GM12878 (cell line): ENCODE results near the gene USH2A. TPM values are rescaled to one million over a fixed set of nuclear protein-coding genes. Genes with fewer than 3 reads are reported as not detected.

Experiments
- ATAC-seq: fragments of 200-7000 bp; cut with Tn5 transposase; 3 replicates; pipeline ENCODE4 v1.9.1; 2020; ENCODE audit warnings: mild to moderate bottlenecking, moderate library complexity
- BruUV-seq: library from RNA; stranded (reverse); fragments of 400-500 nt; replicated peaks from 2 replicates; lab custom pipeline; 2021; lab: Mats Ljungman, UMichigan
- CTCF ChIA-PET: fragments of 300-600 bp; sonication (Branson Sonifier 250); formaldehyde crosslinking; extraction: SDS; loops from one replicate; lab custom pipeline; 2021; ENCODE audit warnings: inconsistent platforms; lab: Yijun Ruan, JAX
- POLR2A ChIA-PET: fragments of 350-600 bp; formaldehyde crosslinking; extraction: SDS; loops from one replicate; lab custom pipeline; 2021; ENCODE audit warnings: inconsistent platforms; lab: Charles Lee
- RAD21 ChIA-PET: fragments of 300-600 bp; sonication (Branson Sonifier 250); formaldehyde crosslinking; loops from one replicate; lab custom pipeline; 2023; ENCODE audit warnings: antibody characterized with exemption; ENCODE audit not compliant: unreplicated experiment; lab: Charles Lee
- SMC1A ChIA-PET: fragments of 300-600 bp; sonication (Branson Sonifier 250); formaldehyde crosslinking; loops from one replicate; lab custom pipeline; 2023; ENCODE audit not compliant: unreplicated experiment, uncharacterized antibody; lab: Charles Lee
- DNase-seq: peaks from one replicate; pipeline ENCODE4 v3.0.0-alpha.2; 2011; ENCODE audit warnings: low read depth, low spot score
- FAIRE-seq: peaks from 3 replicates; lab custom pipeline; 2011; peaks lifted over from hg19 to GRCh38; lab: Jason Lieb, UNC
- H2AFZ ChIP-seq: 2 replicates; pipeline ENCODE4 v1.6.0; 2011; ENCODE audit warnings: low read depth, low read length, control low read depth; ENCODE audit not compliant: control insufficient read depth
- H3K27ac ChIP-seq: 2 replicates; pipeline ENCODE4 v1.5.1; 2011; ENCODE audit warnings: control low read depth; ENCODE audit not compliant: control insufficient read depth, insufficient read depth
- H3K27me3 ChIP-seq, 2 experiments: replicated peaks in 1 of 2; 2 replicates each; pipeline versions ENCODE4 v1.6.0 to v1.6.1; 2011; ENCODE audit warnings: low read length in 1 of 2; ENCODE audit not compliant: control insufficient read depth in 2 of 2, insufficient read depth in 2 of 2
- H3K36me3 ChIP-seq, 2 experiments: 2 replicates each; pipeline ENCODE4 v1.5.1; 2011; ENCODE audit warnings: low read length in 1 of 2; ENCODE audit not compliant: control insufficient read depth in 2 of 2, insufficient read depth in 2 of 2
- H3K4me1 ChIP-seq: 2 replicates; pipeline ENCODE4 v1.6.1; 2011; ENCODE audit warnings: mild to moderate bottlenecking, low read length, moderate library complexity, mixed read lengths; ENCODE audit not compliant: control insufficient read depth, insufficient read depth
- H3K4me2 ChIP-seq: 2 replicates; pipeline ENCODE4 v1.6.0; 2011; ENCODE audit warnings: control low read depth; ENCODE audit not compliant: control insufficient read depth, insufficient read depth
- H3K4me3 ChIP-seq: fragments of 200-600 bp; sonication (generic); 2 replicates; pipeline ENCODE4 v1.5.1; 2016
- H3K79me2 ChIP-seq: 2 replicates; pipeline ENCODE4 v1.6.0; 2011; ENCODE audit warnings: low read length; ENCODE audit not compliant: control insufficient read depth, insufficient read depth
- H3K9ac ChIP-seq: 2 replicates; pipeline ENCODE4 v1.8.0; 2011; ENCODE audit warnings: low read length, control low read depth, mixed read lengths; ENCODE audit not compliant: control insufficient read depth, insufficient read depth
- H3K9me3 ChIP-seq: replicated peaks from 3 replicates; pipeline ENCODE4 v1.5.1; 2011; ENCODE audit warnings: mild to moderate bottlenecking, low read length; ENCODE audit not compliant: control insufficient read depth, insufficient read depth
- H4K20me1 ChIP-seq: 2 replicates; pipeline ENCODE4 v1.6.0; 2011; ENCODE audit not compliant: control insufficient read depth, insufficient read depth
- CHD1 ChIP-seq: IDR thresholded peaks from 2 replicates; pipeline ENCODE4 v1.6.1; 2012; ENCODE audit warnings: low read depth, low read length, improper control_type of control experiment
- CREM ChIP-seq: IDR thresholded peaks from 2 replicates; pipeline ENCODE4 v1.6.1; 2014; ENCODE audit warnings: antibody characterized with exemption, low read depth
- DPF2 ChIP-seq: fragments of 450-650 bp; IDR thresholded peaks from 2 replicates; pipeline ENCODE4 v1.6.1; 2017; ENCODE audit warnings: mild to moderate bottlenecking
- EED ChIP-seq: sonication (generic); IDR thresholded peaks from 2 replicates; pipeline ENCODE4 v1.6.1; 2016; ENCODE audit warnings: antibody characterized with exemption, low read depth
- EP300 ChIP-seq, 2 experiments: fragments of 150-350 bp in 1 of 2; IDR thresholded peaks; 2 replicates each; pipeline ENCODE4 v1.6.1; 2011 to 2012; ENCODE audit warnings: low read depth in 2 of 2, low read length in 2 of 2, borderline replicate concordance in 1 of 2, improper control_type of control experiment in 1 of 2, inconsistent platforms in 1 of 2; ENCODE audit not compliant: control insufficient read depth in 1 of 2
- KDM1A ChIP-seq: fragments of 200-600 bp; sonication (generic); IDR thresholded peaks from 2 replicates; pipeline ENCODE4 v1.6.1; 2016; ENCODE audit warnings: borderline replicate concordance
- KLF5 ChIP-seq: fragments of 450-650 bp; IDR thresholded peaks from 2 replicates; pipeline ENCODE4 v1.6.1; 2014; ENCODE audit warnings: mild to moderate bottlenecking; ENCODE audit not compliant: partially characterized antibody
- MTA3 ChIP-seq: IDR thresholded peaks from 2 replicates; pipeline ENCODE4 v1.6.1; 2012; ENCODE audit warnings: low read length, inconsistent platforms, borderline replicate concordance
- NBN ChIP-seq: fragments of 450-650 bp; IDR thresholded peaks from 2 replicates; pipeline ENCODE4 v1.6.1; 2016
- POLR2AphosphoS5 ChIP-seq: IDR thresholded peaks from 2 replicates; pipeline ENCODE4 v1.6.1; 2011; ENCODE audit warnings: mild to moderate bottlenecking, low read length, inconsistent platforms
- RAD51 ChIP-seq: fragments of 450-650 bp; IDR thresholded peaks from 2 replicates; pipeline ENCODE4 v1.6.1; 2016; ENCODE audit warnings: moderate library complexity, mild to moderate bottlenecking, inconsistent platforms
- SIX5 ChIP-seq: IDR thresholded peaks from 2 replicates; pipeline ENCODE4 v1.6.1; 2011; ENCODE audit warnings: mild to moderate bottlenecking, low read depth, low read length, moderate library complexity; ENCODE audit not compliant: severe bottlenecking
- SMC3 ChIP-seq: IDR thresholded peaks from 2 replicates; pipeline ENCODE4 v1.6.1; 2011; ENCODE audit warnings: low read length, improper control_type of control experiment, borderline replicate concordance
- STAT3 ChIP-seq: IDR thresholded peaks from 2 replicates; pipeline ENCODE4 v1.6.1; 2011; ENCODE audit warnings: low read depth, low read length, improper control_type of control experiment
- WGBS: methylation state at CpG from one replicate; pipeline ENCODE4 v1.1.6; 2016; ENCODE audit warnings: low lambda C conversion rate; ENCODE audit not compliant: insufficient replicate concordance, insufficient coverage; ENCODE audit errors: missing lambda C conversion rate; 5-methylcytosine and 5-hydroxymethylcytosine counted together
- in situ Hi-C: fragments of 300-500 bp; cut with MboI; formaldehyde crosslinking; loops from 9 replicates; pipeline ENCODE4 v1.14.3; 2018; ENCODE audit warnings: mixed read lengths
- intact Hi-C: fragments of 100-400 bp; cut with micrococcal nuclease; formaldehyde crosslinking; loops from one replicate; pipeline ENCODE4 v1.14.2; 2022; ENCODE audit not compliant: unreplicated experiment
- polyA plus RNA-seq, 11 experiments: library from polyadenylated mRNA; depleted of rRNA in 4 of 11; unstranded in 6 of 11; stranded (reverse) in 5 of 11; fragments of >200 nt; fragmentation: Nextera tagmentation in 4 of 11; fragmentation: Illumina TruSeq in 1 of 11; extraction: Ambion mirVana in 4 of 11; extraction: Trizol in 1 of 11; gene quantifications; 1 replicate in 1 of 11; 2 replicates in 10 of 11; pipeline versions ENCODE4 v1.2.1 to v1.2.3, GENCODE V29; 2011 to 2016; ENCODE audit warnings: inconsistent platforms in 2 of 11, missing spikeins in 2 of 11, low read depth in 1 of 11
- total RNA-seq, 4 experiments: library from RNA; depleted of rRNA in 3 of 4; stranded (reverse); fragments of >200 nt in 3 of 4; fragmentation: Illumina TruSeq in 1 of 4; extraction: Trizol in 1 of 4; gene quantifications; 2 replicates each; pipeline versions ENCODE4 v1.2.1 to v1.2.3, GENCODE V29; 2013 to 2021
- TF ChIP-seq, protein P1 (sequence below): IDR thresholded peaks from 2 replicates; pipeline ENCODE4 v1.6.1; 2012; ENCODE audit warnings: mild to moderate bottlenecking, low read depth, low read length
- TF ChIP-seq, protein P2 (sequence below): fragments of 450-650 bp; conservative IDR thresholded peaks from 2 replicates; pipeline ENCODE4 v1.6.1; 2017; ENCODE audit warnings: mild to moderate bottlenecking, moderate library complexity
- TF ChIP-seq, protein P3 (sequence below): IDR thresholded peaks from 2 replicates; pipeline ENCODE4 v1.6.1; 2011; ENCODE audit warnings: mild to moderate bottlenecking, low read depth, low read length, moderate library complexity; ENCODE audit not compliant: insufficient replicate concordance

USH2A gene
- total and polyA plus RNA-seq, 10 of the 15 experiments (the other 5 are each of a cell fraction or from before 2014, with no cell fraction given), result under 0.01 to 0.20 (median 0.01) TPM; not detected in 2

DNA sequence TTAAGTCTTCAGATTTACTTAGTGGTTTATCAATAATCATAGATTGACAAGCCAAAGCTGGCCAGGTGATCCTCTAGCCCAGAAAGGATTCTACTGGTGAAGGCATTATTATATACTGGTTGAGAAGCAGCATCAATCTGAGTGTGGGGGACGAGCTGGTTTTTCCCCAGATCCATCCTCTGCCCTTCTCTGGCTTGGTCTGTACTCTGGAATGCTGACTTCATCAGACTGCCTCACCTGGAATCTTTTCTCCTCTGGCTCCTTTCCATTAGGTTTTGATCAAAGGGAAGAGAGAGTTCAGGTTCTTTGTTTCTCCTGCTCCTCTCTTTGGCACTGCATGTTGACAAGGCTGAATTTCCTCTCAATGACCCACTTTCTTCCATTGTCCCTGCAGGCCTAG, 762.2 kb downstream of the USH2A start:
- intact Hi-C loops (no loop called here), in situ Hi-C loops (no loop called here)
- TF ChIP-seq KLF5, result no peak
- no peak for TF ChIP-seq SMC3
- no peak for TF ChIP-seq EED
- TF ChIP-seq RAD51, result no peak
- no peak for TF ChIP-seq DPF2
- TF ChIP-seq, protein P1, sequence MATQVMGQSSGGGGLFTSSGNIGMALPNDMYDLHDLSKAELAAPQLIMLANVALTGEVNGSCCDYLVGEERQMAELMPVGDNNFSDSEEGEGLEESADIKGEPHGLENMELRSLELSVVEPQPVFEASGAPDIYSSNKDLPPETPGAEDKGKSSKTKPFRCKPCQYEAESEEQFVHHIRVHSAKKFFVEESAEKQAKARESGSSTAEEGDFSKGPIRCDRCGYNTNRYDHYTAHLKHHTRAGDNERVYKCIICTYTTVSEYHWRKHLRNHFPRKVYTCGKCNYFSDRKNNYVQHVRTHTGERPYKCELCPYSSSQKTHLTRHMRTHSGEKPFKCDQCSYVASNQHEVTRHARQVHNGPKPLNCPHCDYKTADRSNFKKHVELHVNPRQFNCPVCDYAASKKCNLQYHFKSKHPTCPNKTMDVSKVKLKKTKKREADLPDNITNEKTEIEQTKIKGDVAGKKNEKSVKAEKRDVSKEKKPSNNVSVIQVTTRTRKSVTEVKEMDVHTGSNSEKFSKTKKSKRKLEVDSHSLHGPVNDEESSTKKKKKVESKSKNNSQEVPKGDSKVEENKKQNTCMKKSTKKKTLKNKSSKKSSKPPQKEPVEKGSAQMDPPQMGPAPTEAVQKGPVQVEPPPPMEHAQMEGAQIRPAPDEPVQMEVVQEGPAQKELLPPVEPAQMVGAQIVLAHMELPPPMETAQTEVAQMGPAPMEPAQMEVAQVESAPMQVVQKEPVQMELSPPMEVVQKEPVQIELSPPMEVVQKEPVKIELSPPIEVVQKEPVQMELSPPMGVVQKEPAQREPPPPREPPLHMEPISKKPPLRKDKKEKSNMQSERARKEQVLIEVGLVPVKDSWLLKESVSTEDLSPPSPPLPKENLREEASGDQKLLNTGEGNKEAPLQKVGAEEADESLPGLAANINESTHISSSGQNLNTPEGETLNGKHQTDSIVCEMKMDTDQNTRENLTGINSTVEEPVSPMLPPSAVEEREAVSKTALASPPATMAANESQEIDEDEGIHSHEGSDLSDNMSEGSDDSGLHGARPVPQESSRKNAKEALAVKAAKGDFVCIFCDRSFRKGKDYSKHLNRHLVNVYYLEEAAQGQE, result no peak
- no peak for TF ChIP-seq CREM
- no peak for TF ChIP-seq STAT3
- no peak for TF ChIP-seq MTA3
- TF ChIP-seq, protein P2, sequence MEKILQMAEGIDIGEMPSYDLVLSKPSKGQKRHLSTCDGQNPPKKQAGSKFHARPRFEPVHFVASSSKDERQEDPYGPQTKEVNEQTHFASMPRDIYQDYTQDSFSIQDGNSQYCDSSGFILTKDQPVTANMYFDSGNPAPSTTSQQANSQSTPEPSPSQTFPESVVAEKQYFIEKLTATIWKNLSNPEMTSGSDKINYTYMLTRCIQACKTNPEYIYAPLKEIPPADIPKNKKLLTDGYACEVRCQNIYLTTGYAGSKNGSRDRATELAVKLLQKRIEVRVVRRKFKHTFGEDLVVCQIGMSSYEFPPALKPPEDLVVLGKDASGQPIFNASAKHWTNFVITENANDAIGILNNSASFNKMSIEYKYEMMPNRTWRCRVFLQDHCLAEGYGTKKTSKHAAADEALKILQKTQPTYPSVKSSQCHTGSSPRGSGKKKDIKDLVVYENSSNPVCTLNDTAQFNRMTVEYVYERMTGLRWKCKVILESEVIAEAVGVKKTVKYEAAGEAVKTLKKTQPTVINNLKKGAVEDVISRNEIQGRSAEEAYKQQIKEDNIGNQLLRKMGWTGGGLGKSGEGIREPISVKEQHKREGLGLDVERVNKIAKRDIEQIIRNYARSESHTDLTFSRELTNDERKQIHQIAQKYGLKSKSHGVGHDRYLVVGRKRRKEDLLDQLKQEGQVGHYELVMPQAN, result no peak
- no peak for TF ChIP-seq CHD1
- no peak for TF ChIP-seq EP300 (IDR thresholded peaks at IDR 0.05; ENCODE audit: borderline replicate concordance in 1 of 2, control insufficient read depth in 1 of 2, low read depth in 2 of 2, low read length in 2 of 2)
- TF ChIP-seq KDM1A, result no peak
- TF ChIP-seq, protein P3, sequence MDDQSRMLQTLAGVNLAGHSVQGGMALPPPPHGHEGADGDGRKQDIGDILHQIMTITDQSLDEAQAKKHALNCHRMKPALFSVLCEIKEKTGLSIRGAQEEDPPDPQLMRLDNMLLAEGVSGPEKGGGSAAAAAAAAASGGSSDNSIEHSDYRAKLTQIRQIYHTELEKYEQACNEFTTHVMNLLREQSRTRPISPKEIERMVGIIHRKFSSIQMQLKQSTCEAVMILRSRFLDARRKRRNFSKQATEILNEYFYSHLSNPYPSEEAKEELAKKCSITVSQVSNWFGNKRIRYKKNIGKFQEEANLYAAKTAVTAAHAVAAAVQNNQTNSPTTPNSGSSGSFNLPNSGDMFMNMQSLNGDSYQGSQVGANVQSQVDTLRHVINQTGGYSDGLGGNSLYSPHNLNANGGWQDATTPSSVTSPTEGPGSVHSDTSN, result no peak
- no peak for TF ChIP-seq NBN
- TF ChIP-seq POLR2AphosphoS5, result no peak
- TF ChIP-seq SIX5, result no peak
- Histone ChIP-seq H3K4me3 (no peak overlapping the region), H3K27me3 (no peaks in the 10 kb centered on the region; a peak in 2 of 4 replicates), H3K36me3 (no peaks in the 10 kb centered on the region), H4K20me1 (no peaks in the 10 kb centered on the region), H3K79me2 (no peaks in the 10 kb centered on the region), H3K27ac (no peak overlapping the region), H3K9ac (no peak overlapping the region), H2AFZ (no peak overlapping the region), H3K9me3 (no peaks in the 10 kb centered on the region), H3K4me2 (no peak overlapping the region), H3K4me1 (no peaks in the 10 kb centered on the region)
- RAD21 ChIA-PET, result no interaction called here
- POLR2A ChIA-PET, result no interaction called here
- no peak for DNase-seq
- ATAC-seq, result no peak
- CTCF ChIA-PET, result interaction anchor here (0.7 to 1.3 kb wide), 2 partner anchors 9 to 27 kb away, joined by 3 read pairs; no protein-coding TSS in a partner anchor
- SMC1A ChIA-PET, result no interaction called here
- 0% methylated on average over 1 of the region's 1 CpG for WGBS
- no peak for FAIRE-seq
- no TSS peak for BruUV-seq
